K562 (cell line): ENCODE measurements around the gene STC2. TPM values are rescaled to one million over a fixed set of nuclear protein-coding genes. Genes with fewer than 3 reads are reported as not detected.

Experiments used
- BHLHE40 ChIP-seq: IDR thresholded peaks from 2 replicates; pipeline ENCODE4 v1.6.1; 2011; ENCODE audit warnings: low read length, improper control_type of control experiment
- EP300 ChIP-seq: IDR thresholded peaks from 2 replicates; pipeline ENCODE4 v1.6.1; 2012; ENCODE audit warnings: low read length, improper control_type of control experiment
- FOXK1 ChIP-seq: sonication (generic); formaldehyde crosslinking; IDR thresholded peaks from 2 replicates; pipeline ENCODE4 v1.8.0; 2022; ENCODE audit warnings: missing genetic modification reagents, mild to moderate bottlenecking, borderline replicate concordance
- MTA3 ChIP-seq: fragments of 450-650 bp; formaldehyde crosslinking; IDR thresholded peaks from 2 replicates; pipeline ENCODE4 v1.6.1; 2017; ENCODE audit warnings: mild to moderate bottlenecking, borderline replicate concordance
- NCOR1 ChIP-seq: fragments of 450-650 bp; IDR thresholded peaks from 2 replicates; pipeline ENCODE4 v1.6.1; 2016; ENCODE audit warnings: mild to moderate bottlenecking, moderate library complexity
- NRF1 ChIP-seq, 2 experiments: fragments of 450-650 bp; IDR thresholded peaks in 1 of 2; conservative IDR thresholded peaks in 1 of 2; 2 replicates each; pipeline ENCODE4 v1.6.1; 2014; ENCODE audit warnings: mild to moderate bottlenecking in 2 of 2
- RCOR1 ChIP-seq, 2 experiments: IDR thresholded peaks; 2 replicates each; pipeline ENCODE4 v1.6.1; 2012; ENCODE audit warnings: low read depth in 2 of 2, low read length in 2 of 2, borderline replicate concordance in 1 of 2, improper control_type of control experiment in 1 of 2
- RHOXF2B ChIP-seq: fragments of 250-450 bp; sonication (Bioruptor Pico); conservative IDR thresholded peaks from 2 replicates; pipeline ENCODE4 v1.5.1; 2021
- SP2 ChIP-seq: IDR thresholded peaks from 2 replicates; pipeline ENCODE4 v1.6.1; 2011; ENCODE audit warnings: mild to moderate bottlenecking, low read depth, low read length, moderate library complexity; ENCODE audit not compliant: poor library complexity, severe bottlenecking; ENCODE audit errors: extremely low read depth
- TBL1XR1 ChIP-seq, 2 experiments: IDR thresholded peaks; 2 replicates each; pipeline ENCODE4 v1.6.1; 2012; ENCODE audit warnings: improper control_type of control experiment in 2 of 2, low read length in 2 of 2, mild to moderate bottlenecking in 1 of 2
- ZNF436 ChIP-seq: fragments of 250-450, 450-650 bp; sonication (Bioruptor Pico); formaldehyde crosslinking; IDR thresholded peaks from 2 replicates; pipeline ENCODE4 v1.7.0; 2020; ENCODE audit warnings: mild to moderate bottlenecking
- ZNF644 ChIP-seq: fragments of 200-800 bp; sonication (Bioruptor generic); IDR thresholded peaks from 2 replicates; pipeline ENCODE4 v1.6.1; 2016; ENCODE audit warnings: low read depth, missing genetic modification characterization, missing compliant biosample characterization
- ZNF77 ChIP-seq: fragments of 250-450 bp; sonication (Bioruptor Pico); IDR thresholded peaks from 2 replicates; pipeline ENCODE4 v1.5.0; 2020
- polyA plus RNA-seq, 8 experiments: library from polyadenylated mRNA; depleted of rRNA in 4 of 8; stranded (reverse) in 5 of 8; unstranded in 3 of 8; fragments of >200 nt; fragmentation: Nextera tagmentation in 2 of 8; fragmentation: Illumina TruSeq in 1 of 8; extraction: Ambion mirVana in 2 of 8; extraction: Trizol in 1 of 8; gene quantifications; 2 replicates each; pipeline versions ENCODE4 v1.2.1 to v1.2.3, GENCODE V29; 2011 to 2014; ENCODE audit warnings: inconsistent platforms in 1 of 8, missing spikeins in 1 of 8
- total RNA-seq, 7 experiments: library from RNA; depleted of rRNA in 6 of 7; stranded (reverse); fragments of >200 nt in 6 of 7; fragmentation: Illumina TruSeq in 2 of 7; extraction: Trizol in 2 of 7; gene quantifications; 2 replicates each; pipeline versions ENCODE4 v1.2.1 to v1.2.3, GENCODE V29; 2011 to 2021; ENCODE audit warnings: low replicate concordance in 1 of 7
- TF ChIP-seq, protein P1 (sequence below): fragments of 150-350 bp; IDR thresholded peaks from 2 replicates; pipeline ENCODE4 v1.6.1; 2014; ENCODE audit warnings: low read depth, mild to moderate bottlenecking, low read length, borderline replicate concordance
- TF ChIP-seq, protein P2 (sequence below), 2 experiments: IDR thresholded peaks; 2 replicates each; pipeline ENCODE4 v1.6.1; 2012; ENCODE audit warnings: improper control_type of control experiment in 2 of 2, low read depth in 2 of 2, low read length in 2 of 2, borderline replicate concordance in 1 of 2
- TF ChIP-seq, protein P3 (sequence below), 2 experiments: fragments of 450-650 bp; conservative IDR thresholded peaks; 2 replicates each; pipeline ENCODE4 v1.6.1; 2017; ENCODE audit warnings: mild to moderate bottlenecking in 2 of 2, moderate library complexity in 2 of 2
- TF ChIP-seq, protein P4 (sequence below): fragments of 250-450 bp; sonication (Bioruptor Pico); IDR thresholded peaks from 2 replicates; pipeline ENCODE4 v1.6.1; 2021; ENCODE audit warnings: mild to moderate bottlenecking

Gene STC2
- total and polyA plus RNA-seq, 9 of the 15 experiments (the other 6 are each of a cell fraction or from before 2014, with no cell fraction given) = 0.62 to 31.7 (median 7.4) TPM

DNA sequence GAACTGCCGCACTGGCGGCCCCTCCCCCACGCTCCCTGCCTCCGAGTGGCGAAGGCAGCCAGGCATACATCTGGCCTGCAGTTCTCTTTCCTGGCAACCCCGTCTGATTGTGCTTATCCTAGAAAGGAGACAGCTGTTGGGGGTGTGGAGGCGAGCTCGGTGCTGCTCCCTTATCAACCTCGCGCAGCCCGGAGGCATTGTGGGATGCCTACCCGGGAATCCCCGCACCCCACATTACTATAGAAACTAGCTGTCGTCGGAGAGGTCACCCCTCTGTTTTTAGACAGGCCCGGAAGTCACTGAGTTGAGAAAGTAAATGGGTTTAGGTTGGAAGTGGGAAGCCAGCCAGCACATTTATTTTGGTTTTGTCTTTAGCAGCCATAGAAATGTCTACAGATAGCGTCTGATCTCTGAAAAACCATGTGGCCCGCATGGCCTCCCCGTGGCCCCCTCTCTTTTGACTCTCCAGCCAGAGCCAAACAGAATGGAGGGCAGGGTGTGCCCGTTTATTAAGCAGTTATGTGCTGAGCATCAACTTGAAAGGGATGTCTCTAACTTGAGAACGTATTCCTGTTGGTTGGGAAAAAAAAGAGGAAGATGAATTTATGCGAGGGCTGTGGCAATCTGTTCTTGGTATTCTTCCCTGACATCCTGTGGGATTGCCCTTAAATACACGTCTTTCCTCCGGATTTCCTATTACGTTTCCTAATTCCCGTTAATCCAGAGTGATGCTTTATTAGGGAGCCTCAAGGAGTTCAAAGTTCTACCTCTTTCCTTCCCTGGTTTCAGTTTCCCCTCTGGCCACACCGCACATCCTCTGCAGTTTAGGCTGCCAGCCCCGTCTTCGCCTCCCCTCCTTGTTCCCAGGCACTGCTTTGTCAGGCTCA, 3.9 kb downstream of the STC2 start (continued):
- TF ChIP-seq, protein P1, sequence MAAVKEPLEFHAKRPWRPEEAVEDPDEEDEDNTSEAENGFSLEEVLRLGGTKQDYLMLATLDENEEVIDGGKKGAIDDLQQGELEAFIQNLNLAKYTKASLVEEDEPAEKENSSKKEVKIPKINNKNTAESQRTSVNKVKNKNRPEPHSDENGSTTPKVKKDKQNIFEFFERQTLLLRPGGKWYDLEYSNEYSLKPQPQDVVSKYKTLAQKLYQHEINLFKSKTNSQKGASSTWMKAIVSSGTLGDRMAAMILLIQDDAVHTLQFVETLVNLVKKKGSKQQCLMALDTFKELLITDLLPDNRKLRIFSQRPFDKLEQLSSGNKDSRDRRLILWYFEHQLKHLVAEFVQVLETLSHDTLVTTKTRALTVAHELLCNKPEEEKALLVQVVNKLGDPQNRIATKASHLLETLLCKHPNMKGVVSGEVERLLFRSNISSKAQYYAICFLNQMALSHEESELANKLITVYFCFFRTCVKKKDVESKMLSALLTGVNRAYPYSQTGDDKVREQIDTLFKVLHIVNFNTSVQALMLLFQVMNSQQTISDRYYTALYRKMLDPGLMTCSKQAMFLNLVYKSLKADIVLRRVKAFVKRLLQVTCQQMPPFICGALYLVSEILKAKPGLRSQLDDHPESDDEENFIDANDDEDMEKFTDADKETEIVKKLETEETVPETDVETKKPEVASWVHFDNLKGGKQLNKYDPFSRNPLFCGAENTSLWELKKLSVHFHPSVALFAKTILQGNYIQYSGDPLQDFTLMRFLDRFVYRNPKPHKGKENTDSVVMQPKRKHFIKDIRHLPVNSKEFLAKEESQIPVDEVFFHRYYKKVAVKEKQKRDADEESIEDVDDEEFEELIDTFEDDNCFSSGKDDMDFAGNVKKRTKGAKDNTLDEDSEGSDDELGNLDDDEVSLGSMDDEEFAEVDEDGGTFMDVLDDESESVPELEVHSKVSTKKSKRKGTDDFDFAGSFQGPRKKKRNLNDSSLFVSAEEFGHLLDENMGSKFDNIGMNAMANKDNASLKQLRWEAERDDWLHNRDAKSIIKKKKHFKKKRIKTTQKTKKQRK = no peak
- peak; percentile 70 to 77 for TF ChIP-seq NRF1 (conservative IDR thresholded peaks at IDR 0.05 in 1 of 2, IDR thresholded peaks at IDR 0.05 in 1 of 2)
- TF ChIP-seq SP2 = no peak
- peak; percentile 68; the same call in 1 of the 2 replicates for TF ChIP-seq EP300
- TF ChIP-seq ZNF436 (CRISPR knock-in tag) = no peak
- no peak for TF ChIP-seq ZNF77
- TF ChIP-seq BHLHE40 = peak; percentile 52
- peak; percentile 17 to 44; a peak in 3 of 4 replicates for TF ChIP-seq TBL1XR1 (IDR thresholded peaks at IDR 0.05; ENCODE audit: low read length in 2 of 2)
- TF ChIP-seq, protein P2, sequence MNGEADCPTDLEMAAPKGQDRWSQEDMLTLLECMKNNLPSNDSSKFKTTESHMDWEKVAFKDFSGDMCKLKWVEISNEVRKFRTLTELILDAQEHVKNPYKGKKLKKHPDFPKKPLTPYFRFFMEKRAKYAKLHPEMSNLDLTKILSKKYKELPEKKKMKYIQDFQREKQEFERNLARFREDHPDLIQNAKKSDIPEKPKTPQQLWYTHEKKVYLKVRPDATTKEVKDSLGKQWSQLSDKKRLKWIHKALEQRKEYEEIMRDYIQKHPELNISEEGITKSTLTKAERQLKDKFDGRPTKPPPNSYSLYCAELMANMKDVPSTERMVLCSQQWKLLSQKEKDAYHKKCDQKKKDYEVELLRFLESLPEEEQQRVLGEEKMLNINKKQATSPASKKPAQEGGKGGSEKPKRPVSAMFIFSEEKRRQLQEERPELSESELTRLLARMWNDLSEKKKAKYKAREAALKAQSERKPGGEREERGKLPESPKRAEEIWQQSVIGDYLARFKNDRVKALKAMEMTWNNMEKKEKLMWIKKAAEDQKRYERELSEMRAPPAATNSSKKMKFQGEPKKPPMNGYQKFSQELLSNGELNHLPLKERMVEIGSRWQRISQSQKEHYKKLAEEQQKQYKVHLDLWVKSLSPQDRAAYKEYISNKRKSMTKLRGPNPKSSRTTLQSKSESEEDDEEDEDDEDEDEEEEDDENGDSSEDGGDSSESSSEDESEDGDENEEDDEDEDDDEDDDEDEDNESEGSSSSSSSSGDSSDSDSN (IDR thresholded peaks at IDR 0.05; ENCODE audit: borderline replicate concordance in 1 of 2, low read depth in 2 of 2, low read length in 2 of 2) = 0 out of 4 replicates have a peak, but pooled peaks of 1 of the 2 experiments have one; percentile 46
- peak in 1 of 2 experiments; percentile 55; a peak in 2 of 4 replicates for TF ChIP-seq RCOR1 (IDR thresholded peaks at IDR 0.05; ENCODE audit: borderline replicate concordance in 1 of 2, low read depth in 2 of 2, low read length in 2 of 2)
- TF ChIP-seq, protein P3, sequence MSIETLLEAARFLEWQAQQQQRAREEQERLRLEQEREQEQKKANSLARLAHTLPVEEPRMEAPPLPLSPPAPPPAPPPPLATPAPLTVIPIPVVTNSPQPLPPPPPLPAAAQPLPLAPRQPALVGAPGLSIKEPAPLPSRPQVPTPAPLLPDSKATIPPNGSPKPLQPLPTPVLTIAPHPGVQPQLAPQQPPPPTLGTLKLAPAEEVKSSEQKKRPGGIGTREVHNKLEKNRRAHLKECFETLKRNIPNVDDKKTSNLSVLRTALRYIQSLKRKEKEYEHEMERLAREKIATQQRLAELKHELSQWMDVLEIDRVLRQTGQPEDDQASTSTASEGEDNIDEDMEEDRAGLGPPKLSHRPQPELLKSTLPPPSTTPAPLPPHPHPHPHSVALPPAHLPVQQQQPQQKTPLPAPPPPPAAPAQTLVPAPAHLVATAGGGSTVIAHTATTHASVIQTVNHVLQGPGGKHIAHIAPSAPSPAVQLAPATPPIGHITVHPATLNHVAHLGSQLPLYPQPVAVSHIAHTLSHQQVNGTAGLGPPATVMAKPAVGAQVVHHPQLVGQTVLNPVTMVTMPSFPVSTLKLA (conservative IDR thresholded peaks at IDR 0.05) = peak; percentile 52 to 77
- no peak for TF ChIP-seq FOXK1 (CRISPR knock-in tag)
- TF ChIP-seq, protein P4, sequence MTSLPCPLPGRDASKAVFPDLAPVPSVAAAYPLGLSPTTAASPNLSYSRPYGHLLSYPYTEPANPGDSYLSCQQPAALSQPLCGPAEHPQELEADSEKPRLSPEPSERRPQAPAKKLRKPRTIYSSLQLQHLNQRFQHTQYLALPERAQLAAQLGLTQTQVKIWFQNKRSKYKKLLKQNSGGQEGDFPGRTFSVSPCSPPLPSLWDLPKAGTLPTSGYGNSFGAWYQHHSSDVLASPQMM (CRISPR knock-in tag) = no peak
- TF ChIP-seq MTA3 = 0 out of 2 replicates have a peak, but pooled peaks have one; percentile 33
- peak; percentile 81 for TF ChIP-seq NCOR1
- TF ChIP-seq RHOXF2B (CRISPR knock-in tag) = no peak
- TF ChIP-seq ZNF644 (tag) = no peak
